NAMALWA (cell line): ENCODE data around the gene EDC4.
A peak's percentile ranks its signal among the peaks of the same experiment; 100 is the strongest.
"Not testable (repeated sequence)": the region's sequence is repeated elsewhere in the genome, so short reads cannot be mapped to it uniquely, and the experiment has no call there.

Experiments
- DNase-seq: peaks from one replicate; pipeline ENCODE4 v3.0.0-alpha.2; 2015; ENCODE audit warnings: low spot score

Gene EDC4, protein sequence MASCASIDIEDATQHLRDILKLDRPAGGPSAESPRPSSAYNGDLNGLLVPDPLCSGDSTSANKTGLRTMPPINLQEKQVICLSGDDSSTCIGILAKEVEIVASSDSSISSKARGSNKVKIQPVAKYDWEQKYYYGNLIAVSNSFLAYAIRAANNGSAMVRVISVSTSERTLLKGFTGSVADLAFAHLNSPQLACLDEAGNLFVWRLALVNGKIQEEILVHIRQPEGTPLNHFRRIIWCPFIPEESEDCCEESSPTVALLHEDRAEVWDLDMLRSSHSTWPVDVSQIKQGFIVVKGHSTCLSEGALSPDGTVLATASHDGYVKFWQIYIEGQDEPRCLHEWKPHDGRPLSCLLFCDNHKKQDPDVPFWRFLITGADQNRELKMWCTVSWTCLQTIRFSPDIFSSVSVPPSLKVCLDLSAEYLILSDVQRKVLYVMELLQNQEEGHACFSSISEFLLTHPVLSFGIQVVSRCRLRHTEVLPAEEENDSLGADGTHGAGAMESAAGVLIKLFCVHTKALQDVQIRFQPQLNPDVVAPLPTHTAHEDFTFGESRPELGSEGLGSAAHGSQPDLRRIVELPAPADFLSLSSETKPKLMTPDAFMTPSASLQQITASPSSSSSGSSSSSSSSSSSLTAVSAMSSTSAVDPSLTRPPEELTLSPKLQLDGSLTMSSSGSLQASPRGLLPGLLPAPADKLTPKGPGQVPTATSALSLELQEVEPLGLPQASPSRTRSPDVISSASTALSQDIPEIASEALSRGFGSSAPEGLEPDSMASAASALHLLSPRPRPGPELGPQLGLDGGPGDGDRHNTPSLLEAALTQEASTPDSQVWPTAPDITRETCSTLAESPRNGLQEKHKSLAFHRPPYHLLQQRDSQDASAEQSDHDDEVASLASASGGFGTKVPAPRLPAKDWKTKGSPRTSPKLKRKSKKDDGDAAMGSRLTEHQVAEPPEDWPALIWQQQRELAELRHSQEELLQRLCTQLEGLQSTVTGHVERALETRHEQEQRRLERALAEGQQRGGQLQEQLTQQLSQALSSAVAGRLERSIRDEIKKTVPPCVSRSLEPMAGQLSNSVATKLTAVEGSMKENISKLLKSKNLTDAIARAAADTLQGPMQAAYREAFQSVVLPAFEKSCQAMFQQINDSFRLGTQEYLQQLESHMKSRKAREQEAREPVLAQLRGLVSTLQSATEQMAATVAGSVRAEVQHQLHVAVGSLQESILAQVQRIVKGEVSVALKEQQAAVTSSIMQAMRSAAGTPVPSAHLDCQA (N-terminal part only)

DNA sequence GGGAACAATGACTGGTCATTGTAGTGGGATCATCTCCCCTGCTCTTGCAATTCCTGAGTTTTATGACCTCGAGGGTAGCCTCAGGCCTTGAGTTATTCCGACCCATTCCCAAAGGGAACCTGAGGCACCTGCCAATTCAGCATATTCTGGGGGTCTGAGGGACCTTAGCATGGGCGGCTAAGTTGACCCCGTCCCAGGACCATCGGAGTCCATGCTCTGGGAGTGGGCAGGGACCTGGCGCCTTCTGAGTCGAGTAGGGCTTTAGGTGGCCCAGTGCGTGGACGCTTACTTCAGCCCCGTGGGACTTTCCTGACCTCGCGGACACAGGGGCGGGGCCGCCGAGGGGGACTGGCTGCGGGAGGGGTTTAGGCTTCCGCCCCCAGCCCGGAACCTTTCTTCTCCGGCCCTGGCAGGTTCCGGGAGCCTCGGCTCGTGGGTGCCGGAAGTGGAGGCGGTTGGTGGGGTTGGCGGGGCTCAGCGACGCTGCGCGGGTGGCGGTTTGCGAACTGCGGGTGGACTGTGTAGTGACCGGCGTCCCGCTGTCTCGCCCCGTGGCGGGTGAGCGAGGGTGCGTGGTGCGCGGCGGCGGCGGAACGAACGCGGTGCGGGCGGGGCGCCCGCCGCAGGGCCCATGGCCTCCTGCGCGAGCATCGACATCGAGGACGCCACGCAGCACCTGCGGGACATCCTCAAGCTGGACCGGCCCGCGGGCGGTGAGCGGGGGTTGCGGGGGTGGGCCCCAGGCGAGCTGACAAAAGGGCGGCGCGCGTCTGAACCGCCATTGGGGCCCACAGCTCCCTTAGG lies at the start of gene EDC4:
Gene EDC4 (plus strand): TSS at position 422 of the 804 bp plus-strand sequence. CDS start 210 bp downstream, at position 632.
- peak; percentile 83 for DNase-seq

DNA sequence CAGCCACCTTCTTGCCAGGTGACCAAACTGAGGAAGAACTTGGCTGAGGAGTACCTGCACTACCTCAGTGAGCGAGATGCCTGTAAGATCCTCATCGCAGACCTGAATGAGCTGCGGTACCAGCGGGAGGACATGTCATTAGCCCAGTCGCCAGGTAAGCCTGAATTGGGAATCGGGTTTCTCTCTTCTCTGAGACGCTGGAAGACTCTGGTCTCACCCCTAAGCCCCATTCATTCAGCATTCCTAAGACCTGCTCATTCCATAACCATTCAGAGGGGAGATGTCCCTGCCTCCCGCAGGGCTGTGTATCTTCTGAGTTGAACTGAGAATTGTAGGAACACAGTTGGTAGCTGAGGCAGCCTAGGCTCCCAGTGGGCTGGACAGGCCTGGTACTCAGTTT lies 47.7 kb upstream of the EDC4 start:
- DNase-seq, result no peak

GRCh38 chr16:67825906-67826305 lies 46.9 kb upstream of the EDC4 start:
- no peak for DNase-seq

- no peak for DNase-seq
These were observed 44.2 kb upstream of the EDC4 start for GRCh38 chr16:67828651-67829050.

DNA sequence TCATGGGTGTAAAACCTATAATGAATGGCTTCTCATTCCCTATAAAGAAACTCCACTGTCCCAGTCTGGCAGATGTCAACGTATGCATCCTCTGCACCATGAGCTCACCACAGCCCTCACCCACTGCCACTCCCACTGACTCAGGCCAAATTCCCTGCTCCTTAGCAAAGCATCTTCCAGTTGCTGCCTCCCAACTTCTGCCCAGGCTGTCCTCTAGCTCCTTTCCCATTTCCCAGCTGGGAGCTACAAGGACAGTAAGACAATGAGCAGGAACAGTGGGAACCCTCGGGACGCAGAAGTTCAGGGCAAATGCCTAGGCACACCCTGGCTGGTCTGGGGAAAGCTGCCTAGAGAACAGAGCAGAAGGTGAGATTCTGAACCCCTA lies 39.8 kb upstream of the EDC4 start:
- DNase-seq, result no peak

- DNase-seq, result peak; percentile 96
These were observed 39.2 kb upstream of the EDC4 start for GRCh38 chr16:67833415-67834241.

DNA sequence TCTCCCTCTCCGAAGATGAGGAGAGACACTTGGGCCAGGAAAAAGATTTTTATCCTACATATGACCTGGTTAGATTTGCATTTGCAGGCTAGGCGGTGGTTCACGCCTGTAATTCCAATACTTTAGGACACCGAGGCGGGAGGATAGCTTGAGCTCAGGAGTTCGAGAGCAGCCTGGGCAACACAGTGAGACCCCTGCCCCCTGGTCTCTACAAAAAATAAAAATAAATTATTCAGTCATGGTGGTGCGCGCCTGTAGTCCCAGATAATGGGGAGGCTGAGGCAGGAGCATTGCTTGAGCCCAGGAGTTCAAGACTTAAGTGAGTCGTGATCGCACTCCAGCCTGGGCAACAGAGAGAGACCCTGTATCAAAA lies 38.6 kb upstream of the EDC4 start:
- DNase-seq, result no peak

DNA sequence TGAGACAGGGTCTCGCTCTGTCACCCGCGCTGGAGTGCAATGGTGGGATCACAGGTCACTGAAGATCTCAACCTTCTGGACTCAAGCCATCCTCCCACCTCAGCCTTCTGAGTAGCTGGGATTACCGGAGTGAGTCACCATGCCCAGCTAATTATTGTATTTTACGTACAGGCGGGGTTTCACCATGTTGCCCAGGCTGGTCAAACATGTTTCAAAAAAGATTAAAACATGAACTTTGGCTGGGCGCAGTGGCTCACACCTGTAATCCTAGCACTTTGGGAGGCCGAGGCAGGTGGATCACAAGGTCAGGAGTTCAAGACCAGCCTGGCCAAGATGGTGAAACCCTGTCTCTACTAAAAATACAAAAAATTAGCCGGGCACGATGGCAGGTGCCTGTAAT lies 35.7 kb upstream of the EDC4 start:
- not testable (repeated sequence) for DNase-seq

GRCh38 chr16:67837811-67838210 lies 35.0 kb upstream of the EDC4 start:
- no peak for DNase-seq

GRCh38 chr16:67841198-67841815 lies 31.5 kb upstream of the EDC4 start:
- no peak for DNase-seq

GRCh38 chr16:67841816-67842508 lies 30.9 kb upstream of the EDC4 start, which contains the start of gene THAP11:
THAP11 (plus strand) TSS chr16:67842320; CDS start chr16:67842555, 235 bp downstream.
- peak; percentile 98 for DNase-seq

DNA sequence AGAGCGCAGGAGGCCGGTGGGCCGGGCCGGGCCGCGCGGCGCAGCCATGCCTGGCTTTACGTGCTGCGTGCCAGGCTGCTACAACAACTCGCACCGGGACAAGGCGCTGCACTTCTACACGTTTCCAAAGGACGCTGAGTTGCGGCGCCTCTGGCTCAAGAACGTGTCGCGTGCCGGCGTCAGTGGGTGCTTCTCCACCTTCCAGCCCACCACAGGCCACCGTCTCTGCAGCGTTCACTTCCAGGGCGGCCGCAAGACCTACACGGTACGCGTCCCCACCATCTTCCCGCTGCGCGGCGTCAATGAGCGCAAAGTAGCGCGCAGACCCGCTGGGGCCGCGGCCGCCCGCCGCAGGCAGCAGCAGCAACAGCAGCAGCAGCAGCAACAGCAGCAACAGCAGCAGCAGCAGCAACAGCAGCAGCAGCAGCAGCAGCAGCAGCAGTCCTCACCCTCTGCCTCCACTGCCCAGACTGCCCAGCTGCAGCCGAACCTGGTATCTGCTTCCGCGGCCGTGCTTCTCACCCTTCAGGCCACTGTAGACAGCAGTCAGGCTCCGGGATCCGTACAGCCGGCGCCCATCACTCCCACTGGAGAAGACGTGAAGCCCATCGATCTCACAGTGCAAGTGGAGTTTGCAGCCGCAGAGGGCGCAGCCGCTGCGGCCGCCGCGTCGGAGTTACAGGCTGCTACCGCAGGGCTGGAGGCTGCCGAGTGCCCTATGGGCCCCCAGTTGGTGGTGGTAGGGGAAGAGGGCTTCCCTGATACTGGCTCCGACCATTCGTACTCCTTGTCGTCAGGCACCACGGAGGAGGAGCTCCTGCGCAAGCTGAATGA lies 30.1 kb upstream of the EDC4 start:
- DNase-seq, result peak; percentile 70

DNA sequence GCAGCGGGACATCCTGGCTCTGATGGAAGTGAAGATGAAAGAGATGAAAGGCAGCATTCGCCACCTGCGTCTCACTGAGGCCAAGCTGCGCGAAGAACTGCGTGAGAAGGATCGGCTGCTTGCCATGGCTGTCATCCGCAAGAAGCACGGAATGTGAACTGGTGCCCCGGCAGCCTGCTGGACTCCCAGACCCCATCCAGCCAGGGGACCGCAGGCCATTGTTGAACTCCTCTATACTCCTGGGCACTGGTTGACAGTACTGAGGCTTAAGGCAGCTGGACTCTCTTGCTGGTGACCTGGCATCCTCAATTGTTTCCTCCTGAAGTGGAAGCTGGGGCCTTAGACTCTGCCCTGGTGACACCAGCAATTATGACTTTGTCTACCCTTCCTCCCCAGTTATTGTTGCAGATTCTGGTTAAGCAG lies 29.5 kb upstream of the EDC4 start:
- no peak for DNase-seq

DNA sequence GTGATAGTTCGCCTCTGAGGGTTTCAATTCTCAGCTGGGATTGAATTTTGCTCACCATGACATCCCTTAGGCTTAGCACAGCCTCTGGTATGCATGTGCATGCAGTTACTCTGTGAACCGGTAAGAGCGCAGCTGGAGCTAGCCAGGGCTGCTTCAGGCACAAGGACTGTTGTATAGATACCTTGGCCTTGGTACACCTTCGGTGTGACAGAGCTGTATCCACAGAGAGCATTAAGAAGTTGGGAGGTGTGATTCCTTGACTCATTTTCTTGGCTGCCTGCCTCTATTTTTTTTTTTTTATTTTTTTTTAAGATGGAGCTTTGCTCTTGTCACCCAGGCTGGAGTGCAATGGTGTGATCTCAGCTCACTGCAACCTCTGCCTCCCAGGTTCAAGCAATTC lies 28.4 kb upstream of the EDC4 start:
- DNase-seq, result peak; percentile 36

- DNase-seq, result peak; percentile 51
These were observed 27.4 kb upstream of the EDC4 start for GRCh38 chr16:67845291-67846062.

DNA sequence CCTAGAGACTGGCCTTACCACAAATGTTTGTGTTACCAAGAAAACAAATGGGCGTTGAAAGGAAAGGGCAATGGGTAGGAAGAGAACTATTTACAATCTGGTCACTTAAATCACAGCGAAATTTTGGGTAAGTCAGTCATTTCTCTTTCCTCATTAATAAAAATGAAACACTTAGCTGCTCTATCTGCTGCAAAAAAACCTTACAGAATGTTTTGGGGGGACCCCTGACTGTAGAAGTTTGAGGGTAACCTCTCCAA lies 26.9 kb upstream of the EDC4 start:
- peak; percentile 48 for DNase-seq

DNA sequence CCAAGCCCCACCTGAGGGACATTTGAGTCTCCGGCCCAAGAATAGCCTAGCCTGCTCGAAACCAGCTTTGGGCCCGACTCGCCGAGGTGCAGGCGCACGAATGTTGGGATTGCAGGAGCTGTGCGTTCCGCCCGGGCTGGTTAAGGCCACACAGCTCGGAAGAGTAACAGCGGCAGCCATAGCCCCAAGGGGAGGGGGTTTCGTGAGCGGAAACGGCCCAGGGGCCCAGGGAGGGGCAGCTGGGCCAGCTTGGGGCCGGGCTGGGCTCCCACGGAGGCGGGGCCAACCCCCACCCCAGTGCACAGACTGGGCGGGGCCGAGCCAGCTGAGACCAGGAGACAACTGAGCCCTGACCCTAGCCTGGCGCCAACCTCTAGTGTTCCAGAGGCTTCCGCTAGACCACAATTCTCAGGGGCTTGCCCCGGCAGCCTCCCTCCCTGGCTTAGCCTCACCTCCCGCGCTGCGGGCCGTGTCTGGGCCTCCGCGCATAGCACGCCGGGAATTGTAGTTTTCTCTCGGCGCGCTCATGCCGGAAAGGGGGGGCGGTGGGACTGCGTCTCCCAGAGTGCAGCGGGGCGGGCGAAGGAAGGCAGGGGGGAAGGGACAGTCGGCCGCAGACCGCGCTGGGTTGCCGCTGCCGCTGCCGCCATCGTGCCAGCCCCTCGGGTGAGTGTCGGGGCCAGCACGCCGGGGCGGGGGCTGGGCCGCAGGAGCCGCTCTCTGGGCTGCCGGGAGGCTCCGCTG lies 26.4 kb upstream of the EDC4 start, which contains the start of gene NUTF2:
Gene NUTF2 (plus strand): TSS at position 614 of the 744 bp plus-strand sequence. CDS start 18,198 bp downstream, outside the sequence.
- peak; percentile 98 for DNase-seq
